Measurements from ENCODE around the gene ERAP2.
"Not testable (repeated sequence)": the region's sequence is repeated elsewhere in the genome, so short reads cannot be mapped to it uniquely, and the experiment has no call there.

The ERAP2 gene

GRCh38 chr5:96901384-96901783 lies 25.1 kb downstream of the ERAP2 start:
- no peak for DNase-seq

- DNase-seq: no peak
Measured at GRCh38 chr5:96901841-96902240, 25.5 kb downstream of the ERAP2 start.

DNA sequence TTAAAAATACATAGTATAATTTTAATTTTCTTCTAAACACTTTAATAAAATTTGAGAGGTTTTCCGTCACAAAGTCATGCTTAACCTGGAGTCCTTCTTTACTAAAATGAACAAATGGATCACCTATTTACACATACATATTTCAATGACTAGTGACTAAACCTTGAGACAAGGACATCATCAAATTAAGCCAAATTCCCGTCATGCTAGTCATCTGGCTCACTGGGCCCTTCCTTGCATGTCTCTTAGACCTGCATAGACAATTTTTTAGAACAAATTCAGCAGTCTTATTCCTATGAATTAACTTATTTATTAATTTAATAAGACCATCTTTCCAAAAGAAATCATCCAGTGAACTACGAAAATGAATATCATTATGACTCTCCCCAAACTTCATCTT lies 26.6 kb downstream of the ERAP2 start:
- no peak for DNase-seq

- no peak for DNase-seq
Measured at GRCh38 chr5:96903300-96903699, 27.0 kb downstream of the ERAP2 start.

DNA sequence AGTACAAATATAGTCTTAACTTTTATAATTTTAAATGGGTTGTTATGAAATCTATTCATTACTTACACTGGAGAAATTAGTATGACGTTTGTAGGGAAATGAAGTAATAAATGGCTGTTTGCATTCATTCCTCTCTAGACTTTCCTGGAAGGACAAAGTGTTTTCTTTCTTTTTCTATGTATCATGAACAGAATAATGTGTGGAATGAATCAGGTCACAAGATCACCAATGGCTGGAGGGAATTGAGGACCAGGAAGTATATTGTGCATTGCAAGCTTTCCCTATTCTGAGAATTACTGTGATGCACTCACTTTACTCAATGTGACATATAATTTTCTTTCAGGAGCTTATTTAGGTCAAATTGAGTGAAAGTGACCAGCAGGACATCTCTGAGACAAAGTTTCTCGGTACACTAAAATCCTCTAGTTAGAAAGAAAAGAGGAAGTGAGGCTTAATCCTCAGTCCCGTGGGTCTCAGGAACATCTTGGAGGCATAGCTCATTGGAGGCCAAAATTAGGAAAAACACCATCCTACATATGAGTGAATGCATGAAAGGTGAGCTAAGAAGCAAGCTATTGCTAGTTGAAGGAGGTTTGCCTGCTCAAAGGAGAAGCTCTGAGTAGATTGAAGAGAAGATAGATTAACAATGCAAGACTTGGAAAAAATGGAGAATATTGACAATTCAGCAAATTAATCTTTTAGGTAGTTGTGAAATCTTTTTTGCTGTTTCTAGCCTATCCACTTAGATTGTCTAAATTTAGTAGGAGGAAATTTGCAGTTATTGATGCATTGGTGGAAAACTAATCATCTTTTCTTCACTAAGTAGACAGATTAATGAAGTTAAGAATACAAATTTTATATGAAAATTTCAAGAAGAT lies 28.0 kb downstream of the ERAP2 start:
- DNase-seq: no peak

DNA sequence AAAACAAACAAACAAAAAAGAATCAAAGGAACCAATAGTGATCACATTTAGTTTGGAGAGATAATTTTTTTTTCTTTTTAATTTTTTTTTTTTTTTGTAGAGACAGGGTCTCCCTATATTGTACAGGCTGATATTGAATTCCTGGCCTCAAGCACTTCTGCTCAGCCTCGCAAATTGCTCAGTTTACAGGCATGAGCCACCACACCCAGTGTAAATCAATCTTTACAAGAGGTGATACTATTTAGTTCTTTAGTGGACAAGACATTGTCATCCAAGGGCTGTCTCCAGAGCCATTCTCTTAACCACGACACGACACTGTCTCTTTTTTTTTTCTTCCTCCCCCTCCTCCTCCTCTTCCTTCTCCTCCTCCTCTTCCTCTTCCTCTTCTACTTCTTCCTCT lies 29.6 kb downstream of the ERAP2 start:
- no peak for DNase-seq

DNA sequence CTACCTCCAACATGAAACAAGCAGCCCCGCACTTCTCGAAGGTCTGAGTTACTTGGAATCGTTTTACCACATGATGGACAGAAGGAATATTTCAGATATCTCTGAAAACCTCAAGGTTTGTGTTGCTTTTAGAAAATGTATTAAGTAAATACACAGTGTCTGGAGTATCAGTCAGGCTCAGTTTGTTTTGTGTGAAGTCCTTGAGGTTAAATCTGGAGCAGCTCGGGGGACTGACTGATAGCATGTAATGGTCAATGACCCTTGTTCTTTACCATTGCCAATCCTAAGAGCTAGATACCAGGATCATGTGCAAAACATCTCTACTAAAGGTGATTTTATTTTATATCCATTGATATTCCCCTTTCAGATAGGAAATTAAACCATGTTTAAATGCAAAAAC lies 32.7 kb downstream of the ERAP2 start:
- no peak for DNase-seq

DNA sequence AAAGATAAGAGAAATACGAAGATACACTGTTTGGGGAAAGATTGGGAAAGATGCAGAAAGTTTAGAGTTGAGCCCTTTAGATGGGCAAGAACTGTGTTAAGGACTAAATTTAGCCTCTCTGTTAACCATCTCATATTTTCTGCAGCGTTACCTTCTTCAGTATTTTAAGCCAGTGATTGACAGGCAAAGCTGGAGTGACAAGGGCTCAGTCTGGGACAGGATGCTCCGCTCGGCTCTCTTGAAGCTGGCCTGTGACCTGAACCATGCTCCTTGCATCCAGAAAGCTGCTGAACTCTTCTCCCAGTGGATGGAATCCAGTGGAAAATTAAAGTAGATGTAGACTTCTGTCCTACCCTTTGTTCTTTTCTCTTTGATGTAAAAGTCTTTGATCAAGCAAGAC lies 33.1 kb downstream of the ERAP2 start:
- no peak for DNase-seq

GRCh38 chr5:96911139-96911538 lies 34.8 kb downstream of the ERAP2 start:
- DNase-seq: no peak

- DNase-seq: no peak
Measured at GRCh38 chr5:96913233-96913632, 36.9 kb downstream of the ERAP2 start.

DNA sequence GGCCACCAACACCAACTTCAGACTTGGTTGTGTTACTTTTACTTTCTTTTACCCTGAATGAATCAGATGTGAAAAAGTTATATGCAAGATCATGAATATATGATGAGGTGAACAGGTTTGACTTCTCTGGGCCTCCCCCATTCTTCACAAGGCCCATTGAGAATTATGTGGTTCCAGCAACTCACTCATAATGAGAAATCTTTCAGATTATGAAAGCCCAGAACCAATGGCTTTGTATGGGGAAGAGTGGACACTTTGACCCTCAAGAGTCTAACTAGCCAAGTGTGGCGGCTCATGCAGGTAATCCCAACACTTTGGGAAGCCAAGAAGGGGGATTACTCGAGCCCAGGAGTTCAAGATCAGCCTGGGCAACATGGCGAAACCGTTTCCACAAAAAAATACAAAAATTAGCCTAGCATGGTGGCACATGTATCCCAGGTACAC lies 43.5 kb downstream of the ERAP2 start:
- DNase-seq: no peak

DNA sequence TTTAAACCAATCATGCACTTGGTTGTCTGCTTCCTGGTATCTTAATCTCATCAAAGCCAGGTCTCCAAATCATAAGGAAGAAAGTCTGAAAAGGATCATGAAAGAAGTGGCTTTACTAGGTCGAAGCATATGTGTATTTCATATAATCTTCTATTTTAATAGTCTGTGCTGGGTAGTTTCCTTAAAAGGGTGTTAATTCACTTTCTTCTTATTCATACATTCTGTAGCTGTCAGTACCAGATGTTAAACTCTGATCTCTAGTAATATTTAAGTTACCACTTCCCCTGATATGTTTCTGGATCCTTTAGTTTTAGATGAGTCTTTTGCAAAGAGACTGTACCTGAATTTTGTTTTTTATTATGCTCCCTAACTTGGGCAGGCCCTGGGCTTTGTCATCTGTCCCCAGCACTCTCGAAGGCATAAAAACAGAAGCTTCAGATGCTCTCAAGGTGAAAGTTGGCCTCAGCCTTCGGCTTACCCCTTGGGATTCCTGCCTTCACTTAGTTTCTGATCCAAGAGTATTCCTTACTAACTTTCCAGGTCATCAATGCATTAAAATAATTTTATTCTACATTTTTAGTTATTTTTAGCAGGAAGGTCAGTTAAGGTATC lies 44.5 kb downstream of the ERAP2 start:
- DNase-seq: no peak

DNA sequence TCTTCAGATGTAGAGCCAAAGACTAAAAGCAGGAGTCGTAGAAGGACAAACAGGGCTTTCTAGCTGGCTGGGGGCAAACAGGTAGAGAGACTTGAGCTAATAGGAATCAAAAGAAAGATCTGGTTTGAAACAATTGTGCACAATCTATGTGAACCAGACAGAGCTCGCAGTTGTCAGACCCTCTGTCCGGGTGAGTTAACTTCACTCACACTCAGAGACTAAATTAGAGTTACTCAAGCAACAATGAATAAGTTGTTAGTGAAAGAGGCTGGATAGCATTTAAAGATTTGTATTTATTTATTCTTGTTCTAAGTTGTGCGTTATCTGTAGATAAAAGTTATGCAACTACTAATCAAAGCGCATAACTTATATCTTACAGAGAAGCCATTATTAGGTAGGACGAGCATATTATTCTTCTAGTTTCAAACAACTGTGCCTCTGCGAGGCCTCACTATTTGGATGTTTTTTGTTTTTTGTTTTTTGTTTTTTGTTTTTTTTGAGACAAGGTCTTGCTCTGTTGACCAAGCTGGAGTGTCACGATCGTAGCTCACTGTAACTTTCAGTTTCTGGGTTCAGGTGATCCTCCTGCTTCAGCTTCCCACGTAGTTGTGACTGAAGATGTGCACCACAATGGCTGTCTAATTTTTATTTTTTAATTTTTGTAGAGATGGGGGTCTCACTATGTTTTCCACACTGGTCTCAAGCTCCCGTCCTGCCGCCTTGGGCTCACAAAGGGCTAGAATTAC lies 46.4 kb downstream of the ERAP2 start:
- DNase-seq: no peak

DNA sequence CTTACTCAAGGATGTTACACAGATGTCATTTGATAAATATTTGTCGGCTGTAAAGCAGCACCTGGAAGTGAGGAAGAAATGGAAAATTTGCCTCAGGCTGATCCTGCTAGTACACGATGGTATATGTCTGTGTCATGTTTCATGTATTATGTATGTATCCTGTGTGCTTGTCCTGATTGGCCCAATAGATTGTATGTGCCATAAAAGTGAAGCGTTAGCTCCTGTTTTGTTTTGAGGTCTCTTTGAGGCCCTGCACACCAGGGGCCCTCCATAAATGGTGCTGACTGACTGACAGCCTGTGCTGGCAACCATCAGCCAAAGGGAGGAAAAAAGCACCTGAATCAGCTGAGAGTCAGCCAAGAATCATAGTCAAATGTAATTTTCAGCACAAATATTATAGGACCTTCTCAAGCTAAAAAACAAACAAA lies 47.7 kb downstream of the ERAP2 start:
- DNase-seq: peak; percentile 53

GRCh38 chr5:96926276-96926675 lies 50.0 kb downstream of the ERAP2 start:
- no peak for DNase-seq

DNA sequence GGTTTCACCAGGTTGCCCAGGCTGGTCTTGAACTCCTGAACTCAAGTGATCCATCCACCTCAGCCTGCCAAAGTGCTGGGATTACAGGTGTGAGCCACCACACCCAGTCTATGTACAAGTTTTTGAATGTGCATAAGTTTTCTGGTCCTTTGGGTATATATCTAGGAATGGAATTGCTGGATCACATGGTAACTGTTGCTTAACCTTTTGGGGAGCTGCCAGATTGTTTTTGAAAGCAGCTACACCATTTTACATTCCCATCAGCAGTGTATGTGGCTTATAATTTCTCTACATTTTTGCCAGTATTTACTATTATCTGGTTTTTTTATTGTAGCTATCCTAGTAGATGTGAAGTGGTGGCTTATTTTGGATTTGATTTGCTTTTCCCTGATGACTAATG lies 50.7 kb downstream of the ERAP2 start:
- DNase-seq: no peak

- DNase-seq: no peak
Measured at GRCh38 chr5:96928931-96929708, 52.8 kb downstream of the ERAP2 start.

DNA sequence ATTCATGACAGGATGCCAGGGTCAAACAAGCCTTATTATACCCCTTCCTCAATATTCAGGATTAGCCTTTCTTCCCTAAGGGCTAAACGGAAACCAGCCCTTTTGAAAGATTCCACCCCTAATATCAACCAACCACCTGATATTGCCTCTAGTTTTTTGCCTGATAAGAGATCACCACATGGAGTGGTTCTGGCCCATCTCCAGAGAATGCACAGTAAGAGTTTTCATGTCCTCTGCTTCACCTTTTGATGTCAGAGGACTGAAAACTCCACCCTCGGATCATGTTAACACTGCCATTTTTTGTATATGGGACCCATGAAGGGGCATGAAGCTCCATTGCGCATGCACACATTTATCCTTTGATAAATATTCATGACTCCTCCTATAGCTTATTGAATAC lies 53.8 kb downstream of the ERAP2 start:
- DNase-seq: no peak

- no peak for DNase-seq
Measured at GRCh38 chr5:96930589-96930988, 54.3 kb downstream of the ERAP2 start.

DNA sequence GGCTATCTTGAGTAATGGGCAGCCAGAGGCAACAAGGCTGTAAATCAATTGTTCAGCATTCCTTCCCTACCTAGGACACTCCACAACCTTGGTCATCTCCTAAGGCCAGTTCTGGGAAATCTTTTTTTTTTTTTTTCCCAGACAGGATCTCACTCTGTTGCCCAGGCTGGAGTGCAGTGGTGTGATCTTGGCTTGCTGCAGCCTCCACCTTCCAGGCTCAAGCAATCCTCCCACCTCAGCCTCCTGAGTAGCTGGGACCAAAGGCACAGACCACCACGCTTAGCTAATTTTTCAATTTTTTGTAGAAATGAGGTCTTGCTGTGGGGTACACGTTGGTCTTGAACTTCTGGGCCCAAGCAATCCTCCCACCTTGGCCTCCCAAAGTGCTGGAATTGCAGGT lies 54.7 kb downstream of the ERAP2 start:
- not testable (repeated sequence) for DNase-seq

GRCh38 chr5:96931605-96932004 lies 55.3 kb downstream of the ERAP2 start:
- DNase-seq: no peak

DNA sequence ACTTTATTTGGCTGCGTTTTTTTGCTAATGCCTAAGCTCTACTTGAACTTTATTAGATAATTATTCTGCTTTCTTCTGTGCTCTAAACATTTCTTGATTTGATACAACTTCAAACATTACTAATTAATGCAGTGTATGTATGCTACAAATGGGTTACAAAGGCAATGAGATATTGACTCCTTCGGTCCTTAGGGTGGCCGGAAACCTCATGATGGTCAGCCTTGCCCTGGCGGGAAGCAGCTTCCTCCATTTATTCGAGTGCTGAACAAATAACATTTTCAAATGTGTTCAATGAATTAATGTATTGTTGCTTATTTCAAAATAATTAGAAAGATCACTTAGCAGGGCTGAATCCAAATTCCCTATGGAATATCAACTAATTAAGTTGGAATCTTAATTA lies 55.7 kb downstream of the ERAP2 start:
- no peak for DNase-seq
